Activated B cell treated with CpG ODN at 0.5 μM for 24 hours (primary cell): ENCODE data around the gene ARMC12. TPM values are rescaled to one million over a fixed set of nuclear protein-coding genes. Genes with fewer than 3 reads are reported as not detected.
"Not testable (repeated sequence)": the region's sequence is repeated elsewhere in the genome, so short reads cannot be mapped to it uniquely, and the experiment has no call there.

ENCODE experiments used
- ATAC-seq: fragments of 200-7000 bp; cut with Tn5 transposase; one replicate; pipeline ENCODE4 v1.10.0; 2021; ENCODE audit warnings: low read depth, mild to moderate bottlenecking, moderate library complexity
- CTCF ChIA-PET: fragments of 350-600 bp; sonication (Branson Sonifier 250); formaldehyde crosslinking; loops from one replicate; lab custom pipeline; 2021; ENCODE audit warnings: antibody characterized with exemption; lab: Charles Lee
- POLR2A ChIA-PET: fragments of 350-600 bp; sonication (Branson Sonifier 250); formaldehyde crosslinking; loops from one replicate; lab custom pipeline; 2021; ENCODE audit warnings: antibody characterized with exemption; lab: Charles Lee
- DNase-seq: peaks from one replicate; pipeline ENCODE4 v3.0.0; 2022
- H3K27ac Mint-ChIP-seq: one replicate; pipeline ENCODE4 v1.8.0; 2020; ENCODE audit warnings: mixed read lengths
- H3K27me3 Mint-ChIP-seq: one replicate; pipeline ENCODE4 v1.8.0; 2021; ENCODE audit warnings: mixed read lengths
- H3K36me3 Mint-ChIP-seq: one replicate; pipeline ENCODE4 v1.8.0; 2021; ENCODE audit warnings: low read depth, mixed read lengths
- H3K4me1 Mint-ChIP-seq: one replicate; pipeline ENCODE4 v1.8.0; 2021; ENCODE audit warnings: mixed read lengths
- H3K4me3 Mint-ChIP-seq: one replicate; pipeline ENCODE4 v1.8.0; 2020; ENCODE audit warnings: mild to moderate bottlenecking, mixed read lengths
- H3K9me3 Mint-ChIP-seq: one replicate; pipeline ENCODE4 v1.8.0; 2020; ENCODE audit warnings: mixed read lengths
- intact Hi-C: fragments of 100-400 bp; cut with micrococcal nuclease; formaldehyde crosslinking; loops from one replicate; pipeline ENCODE4 v1.15.1; 2024
- total RNA-seq: library from RNA; stranded (reverse); gene quantifications from 2 replicates; pipeline ENCODE4 v1.2.3, GENCODE V29; 2022
- TF ChIP-seq, protein P1 (sequence below): fragments of 200-600 bp; IDR thresholded peaks from one replicate; pipeline ENCODE4 v1.8.0; 2022; ENCODE audit warnings: antibody characterized with exemption, mild to moderate bottlenecking

Gene ARMC12
- total RNA-seq, 1 donor from 2014 or later, result 0.89 TPM

DNA sequence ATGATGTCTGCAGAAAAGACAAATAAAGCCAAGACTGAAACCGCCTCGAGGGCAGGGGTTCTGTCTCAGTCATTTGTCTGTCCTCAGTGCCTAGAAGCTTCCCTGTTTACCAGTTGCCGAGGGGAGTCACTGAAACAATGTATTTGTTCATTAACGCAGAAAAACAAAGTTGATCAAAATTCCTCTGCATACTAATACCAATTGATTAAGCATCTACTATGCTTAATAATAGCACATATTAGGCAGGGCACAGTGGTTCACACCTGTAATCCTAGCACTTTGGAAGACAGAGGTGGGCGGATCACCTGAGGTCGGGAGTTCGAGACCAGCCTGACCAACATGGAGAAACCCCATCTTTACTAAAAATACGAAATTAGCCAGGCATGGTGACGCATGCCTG lies 46.3 kb upstream of the ARMC12 start:
- DNase-seq (no peak), ATAC-seq (no peak)
- ChIA-PET CTCF (no interaction called here), POLR2A (no interaction called here)
- Mint-ChIP-seq H3K27ac (no peak overlapping the region), H3K9me3 (no peaks in the 10 kb centered on the region), H3K4me3 (no peak overlapping the region), H3K27me3 (no peaks in the 10 kb centered on the region), H3K36me3 (peaks cover 4% of the 10 kb centered on the region), H3K4me1 (peaks cover 21% of the 10 kb centered on the region)
- intact Hi-C loops, result no loop called here
- TF ChIP-seq, protein P1, sequence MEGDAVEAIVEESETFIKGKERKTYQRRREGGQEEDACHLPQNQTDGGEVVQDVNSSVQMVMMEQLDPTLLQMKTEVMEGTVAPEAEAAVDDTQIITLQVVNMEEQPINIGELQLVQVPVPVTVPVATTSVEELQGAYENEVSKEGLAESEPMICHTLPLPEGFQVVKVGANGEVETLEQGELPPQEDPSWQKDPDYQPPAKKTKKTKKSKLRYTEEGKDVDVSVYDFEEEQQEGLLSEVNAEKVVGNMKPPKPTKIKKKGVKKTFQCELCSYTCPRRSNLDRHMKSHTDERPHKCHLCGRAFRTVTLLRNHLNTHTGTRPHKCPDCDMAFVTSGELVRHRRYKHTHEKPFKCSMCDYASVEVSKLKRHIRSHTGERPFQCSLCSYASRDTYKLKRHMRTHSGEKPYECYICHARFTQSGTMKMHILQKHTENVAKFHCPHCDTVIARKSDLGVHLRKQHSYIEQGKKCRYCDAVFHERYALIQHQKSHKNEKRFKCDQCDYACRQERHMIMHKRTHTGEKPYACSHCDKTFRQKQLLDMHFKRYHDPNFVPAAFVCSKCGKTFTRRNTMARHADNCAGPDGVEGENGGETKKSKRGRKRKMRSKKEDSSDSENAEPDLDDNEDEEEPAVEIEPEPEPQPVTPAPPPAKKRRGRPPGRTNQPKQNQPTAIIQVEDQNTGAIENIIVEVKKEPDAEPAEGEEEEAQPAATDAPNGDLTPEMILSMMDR, result no peak

DNA sequence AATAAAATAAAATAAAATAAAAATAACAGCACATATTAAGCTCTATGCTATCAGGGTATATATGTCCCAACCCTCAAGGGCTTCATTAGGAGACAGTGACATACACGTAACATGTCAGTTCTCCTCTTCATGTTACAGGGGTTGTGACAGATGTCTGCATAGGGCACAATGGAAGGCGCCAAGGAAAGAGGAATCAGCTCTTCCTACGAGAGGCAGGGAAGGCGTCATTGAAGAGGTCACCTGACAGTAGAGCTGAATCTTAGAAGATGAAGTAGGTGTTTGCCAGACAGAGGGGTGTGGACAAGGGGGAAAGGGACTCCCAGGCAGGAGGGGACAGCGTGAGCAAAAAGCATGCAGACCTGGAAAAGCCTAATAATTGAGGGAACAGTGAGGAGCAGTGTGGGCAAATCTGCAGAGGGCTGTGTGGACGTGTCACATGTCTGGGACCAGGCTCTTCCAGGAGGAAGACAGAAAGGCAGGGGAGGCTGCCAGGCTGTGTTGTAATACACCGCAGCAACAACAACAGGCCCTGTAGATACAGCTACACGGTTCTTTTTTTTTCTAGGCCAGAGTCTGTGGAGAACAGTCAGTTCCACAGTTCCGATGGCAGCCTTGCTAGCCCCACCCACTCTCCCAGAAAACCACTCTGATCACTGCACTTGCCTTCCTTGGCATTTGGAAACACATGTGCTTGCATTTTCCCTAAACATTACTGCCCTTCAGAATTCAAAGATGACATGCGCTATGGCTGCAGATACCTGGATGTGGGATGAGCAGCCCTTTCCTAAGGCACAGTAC lies 45.6 kb upstream of the ARMC12 start:
- H3K27ac Mint-ChIP-seq, result no peak overlapping the region
- TF ChIP-seq, protein P1, result no peak

DNA sequence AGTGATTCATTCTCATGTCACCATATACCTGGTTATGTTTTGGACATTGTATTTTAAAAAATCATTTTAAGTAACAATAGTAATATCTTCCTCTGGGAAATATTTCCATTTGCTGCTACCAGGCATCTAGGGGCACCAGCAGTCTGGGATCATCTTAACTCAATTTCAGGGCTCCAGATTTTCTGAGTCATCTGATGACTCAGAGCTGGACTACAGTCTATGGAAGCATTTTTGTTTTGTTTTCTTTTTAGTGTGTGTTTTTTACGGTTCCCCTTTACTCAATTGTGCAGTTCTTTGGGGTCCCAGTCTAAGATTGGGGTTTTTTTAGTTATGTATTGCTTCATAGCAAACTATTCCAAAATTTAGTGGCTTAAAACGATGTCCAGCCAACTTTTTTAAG lies 42.4 kb upstream of the ARMC12 start:
- POLR2A ChIA-PET, result no interaction called here
- H3K9me3 Mint-ChIP-seq, result no peaks in the 10 kb centered on the region
- TF ChIP-seq, protein P1, result no peak
- ATAC-seq (no peak), DNase-seq (no peak)
- no peak overlapping the region for H3K27ac Mint-ChIP-seq
- no peak overlapping the region for H3K4me3 Mint-ChIP-seq
- intact Hi-C loops, result no loop called here
- H3K4me1 Mint-ChIP-seq, result no peaks in the 10 kb centered on the region
- no peaks in the 10 kb centered on the region for H3K27me3 Mint-ChIP-seq
- no peaks in the 10 kb centered on the region for H3K36me3 Mint-ChIP-seq
- CTCF ChIA-PET, result no interaction called here

More for the DNA sequence above, 45.6 kb upstream of the ARMC12 start:
- ChIA-PET POLR2A (no interaction called here), CTCF (no interaction called here)
- no peaks in the 10 kb centered on the region for H3K9me3 Mint-ChIP-seq
- intact Hi-C loops, result no loop called here
- no peaks in the 10 kb centered on the region for H3K27me3 Mint-ChIP-seq
- no peak overlapping the region for H3K4me3 Mint-ChIP-seq
- DNase-seq (no peak), ATAC-seq (no peak)
- peaks cover 21% of the 10 kb centered on the region for H3K4me1 Mint-ChIP-seq
- peaks cover 4% of the 10 kb centered on the region for H3K36me3 Mint-ChIP-seq

DNA sequence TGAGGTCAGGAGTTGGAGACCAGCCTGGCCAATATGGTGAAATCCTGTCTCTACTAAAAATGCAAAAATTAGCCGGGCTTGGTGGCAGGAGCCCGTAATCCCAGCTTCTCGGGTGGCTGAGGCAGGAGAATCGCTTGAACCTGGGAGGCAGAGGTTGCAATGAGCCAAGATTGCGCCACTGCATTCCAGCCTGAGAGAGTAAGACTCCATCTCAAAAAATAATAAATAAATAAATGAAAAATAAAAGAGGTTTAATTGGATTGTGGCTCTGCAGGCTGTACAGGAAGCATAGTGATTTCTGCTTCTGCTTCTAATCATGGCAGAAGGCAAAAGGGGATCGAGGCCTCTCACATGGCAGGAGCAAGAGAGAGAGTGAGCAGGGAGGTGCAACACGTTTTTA lies 38.4 kb upstream of the ARMC12 start:
- ATAC-seq, intact Hi-C loops, H3K4me1 Mint-ChIP-seq, H3K9me3 Mint-ChIP-seq, H3K36me3 Mint-ChIP-seq, DNase-seq, H3K4me3 Mint-ChIP-seq, CTCF ChIA-PET, H3K27me3 Mint-ChIP-seq, H3K27ac Mint-ChIP-seq: not testable (repeated sequence)
- POLR2A ChIA-PET, result interaction anchor here (0.7 kb wide), 1 partner anchor 65 kb away, joined by 3 read pairs; no protein-coding TSS in a partner anchor

DNA sequence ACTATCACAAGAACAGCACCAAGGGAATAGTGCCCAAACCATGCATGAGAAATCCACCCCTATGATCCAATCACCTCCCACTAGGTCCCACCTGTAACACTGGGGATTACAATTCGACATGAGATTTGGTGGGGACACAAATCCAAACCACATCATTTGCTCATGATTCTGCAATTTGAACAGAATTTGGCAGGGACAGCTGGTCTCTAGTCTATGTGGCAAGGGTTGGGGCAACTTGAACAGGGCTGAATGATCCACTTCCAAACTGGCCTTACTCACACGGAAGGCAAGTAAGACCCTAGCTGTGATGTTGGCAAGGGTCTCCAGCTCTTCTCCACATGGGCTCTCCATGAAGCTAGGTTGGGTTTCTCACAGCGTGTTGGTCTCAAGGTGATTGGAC lies 38.0 kb upstream of the ARMC12 start:
- H3K4me1 Mint-ChIP-seq, result no peaks in the 10 kb centered on the region
- TF ChIP-seq, protein P1, result no peak
- H3K27me3 Mint-ChIP-seq, result no peaks in the 10 kb centered on the region
- ChIA-PET POLR2A (interaction anchor here (0.6 to 0.7 kb wide), 2 partner anchors 66 to 1633 kb away, joined by 3 to 9 read pairs; no protein-coding TSS in a partner anchor), CTCF (no interaction called here)
- DNase-seq (no peak), ATAC-seq (no peak)
- no peak overlapping the region for H3K4me3 Mint-ChIP-seq
- intact Hi-C loops, result no loop called here
- H3K27ac Mint-ChIP-seq, result no peak overlapping the region
- no peaks in the 10 kb centered on the region for H3K36me3 Mint-ChIP-seq
- peaks cover 2% of the 10 kb centered on the region for H3K9me3 Mint-ChIP-seq
